CD14-positive monocyte (primary cell): ENCODE results near the gene WDR6. TPM values are rescaled to one million over a fixed set of nuclear protein-coding genes. Genes with fewer than 3 reads are reported as not detected.

Experiments used
- DNase-seq, 3 donors: peaks; one replicate each; pipeline ENCODE4 v3.0.0-alpha.2; 2011 to 2022
- H2AFZ ChIP-seq: 2 replicates; pipeline ENCODE4 v1.6.0; 2012; ENCODE audit warnings: mild to moderate bottlenecking, low read depth, low read length, inconsistent platforms; ENCODE audit not compliant: insufficient read depth, poor library complexity, severe bottlenecking
- H3K27ac ChIP-seq, 2 donors: 1 replicate in 1 of 2; 2 replicates in 1 of 2; pipeline ENCODE4 v1.5.1; 2012 to 2013; ENCODE audit warnings: low read length in 2 of 2, control low read depth in 1 of 2, inconsistent platforms in 1 of 2, low read depth in 1 of 2, mild to moderate bottlenecking in 1 of 2
- H3K27me3 ChIP-seq, 2 donors: one replicate each; pipeline versions ENCODE4 v1.6.0 to v1.6.1; 2011 to 2013; ENCODE audit warnings: low read length in 2 of 2; ENCODE audit not compliant: control insufficient read depth in 2 of 2, insufficient read depth in 2 of 2
- H3K36me3 ChIP-seq, 2 donors: replicated peaks in 1 of 2; 1 replicate in 1 of 2; 2 replicates in 1 of 2; pipeline versions ENCODE4 v1.5.1 to v1.6.1; 2012 to 2013; ENCODE audit warnings: low read length in 2 of 2, control low read depth in 1 of 2, inconsistent platforms in 1 of 2, mild to moderate bottlenecking in 1 of 2; ENCODE audit not compliant: insufficient read depth in 2 of 2, control insufficient read depth in 1 of 2
- H3K4me1 ChIP-seq, 2 donors: 1 replicate in 1 of 2; 2 replicates in 1 of 2; pipeline versions ENCODE4 v1.5.1 to v1.6.1; 2012 to 2013; ENCODE audit warnings: low read length in 2 of 2, control low read depth in 1 of 2, inconsistent platforms in 1 of 2, mild to moderate bottlenecking in 1 of 2, moderate library complexity in 1 of 2; ENCODE audit not compliant: insufficient read depth in 2 of 2, control insufficient read depth in 1 of 2
- H3K4me2 ChIP-seq: replicated peaks from 2 replicates; pipeline ENCODE3; 2012; ENCODE audit warnings: low read length, moderate library complexity, mild to moderate bottlenecking; ENCODE audit not compliant: poor library complexity, severe bottlenecking; ENCODE audit errors: extremely low read depth
- H3K4me3 ChIP-seq, 3 experiments: fragments of 200-600 bp in 1 of 3; sonication (generic) in 1 of 3; replicated peaks in 1 of 3; 1 replicate in 2 of 3; 2 replicates in 1 of 3; pipeline ENCODE4 v1.5.1; 2011 to 2013; ENCODE audit warnings: low read length in 3 of 3, mild to moderate bottlenecking in 3 of 3, control low read depth in 2 of 3, low read depth in 2 of 3, inconsistent platforms in 1 of 3, moderate library complexity in 1 of 3
- H3K79me2 ChIP-seq: 2 replicates; pipeline ENCODE4 v1.6.0; 2012; ENCODE audit warnings: mild to moderate bottlenecking, control low read depth, inconsistent platforms, low read length, moderate library complexity; ENCODE audit not compliant: insufficient read depth
- H3K9ac ChIP-seq: 2 replicates; pipeline ENCODE4 v1.6.0; 2017; ENCODE audit warnings: low read length, mild to moderate bottlenecking; ENCODE audit not compliant: insufficient read depth, poor library complexity, severe bottlenecking
- H3K9me3 ChIP-seq, 2 donors: replicated peaks in 1 of 2; 1 replicate in 1 of 2; 2 replicates in 1 of 2; pipeline versions ENCODE4 v1.5.1 to v1.6.1; 2012 to 2013; ENCODE audit warnings: low read length in 2 of 2, control low read depth in 1 of 2; ENCODE audit not compliant: control insufficient read depth in 1 of 2, insufficient read depth in 1 of 2
- H4K20me1 ChIP-seq: 2 replicates; pipeline ENCODE4 v1.6.0; 2012; ENCODE audit warnings: mild to moderate bottlenecking, low read length, control low read depth, moderate library complexity; ENCODE audit not compliant: insufficient read depth
- H3K27ac Mint-ChIP-seq, 7 donors: one replicate each; pipeline ENCODE4 v1.8.0; 2020; ENCODE audit warnings: mild to moderate bottlenecking in 7 of 7, mixed read lengths in 7 of 7, moderate library complexity in 6 of 7, inconsistent platforms in 2 of 7
- H3K27me3 Mint-ChIP-seq, 3 donors: one replicate each; pipeline ENCODE4 v1.8.0; 2021 to 2022; ENCODE audit warnings: low read depth in 3 of 3, mild to moderate bottlenecking in 3 of 3, mixed read lengths in 3 of 3, moderate library complexity in 3 of 3, inconsistent platforms in 1 of 3
- H3K36me3 Mint-ChIP-seq, 2 donors: one replicate each; pipeline ENCODE4 v1.8.0; 2020; ENCODE audit warnings: mixed read lengths in 2 of 2, inconsistent platforms in 1 of 2, mild to moderate bottlenecking in 1 of 2
- H3K4me1 Mint-ChIP-seq: one replicate; pipeline ENCODE4 v1.8.0; 2020; ENCODE audit warnings: mild to moderate bottlenecking, mixed read lengths
- H3K4me3 Mint-ChIP-seq, 2 donors: one replicate each; pipeline ENCODE4 v1.8.0; 2020; ENCODE audit warnings: mild to moderate bottlenecking in 2 of 2, mixed read lengths in 2 of 2, moderate library complexity in 1 of 2
- H3K9me3 Mint-ChIP-seq, 7 donors: one replicate each; pipeline ENCODE4 v1.8.0; 2020 to 2022; ENCODE audit warnings: mixed read lengths in 7 of 7, mild to moderate bottlenecking in 6 of 7, moderate library complexity in 6 of 7, inconsistent platforms in 2 of 7
- CTCF ChIP-seq: fragments of 200-600 bp; IDR thresholded peaks from one replicate; pipeline ENCODE4 v1.8.0; 2022; ENCODE audit warnings: antibody characterized with exemption, mild to moderate bottlenecking
- WGBS: methylation state at CpG from one replicate; pipeline ENCODE4 v1.1.5; 2013; ENCODE audit warnings: missing lambda C conversion rate; ENCODE audit not compliant: insufficient coverage; 5-methylcytosine and 5-hydroxymethylcytosine counted together
- intact Hi-C, 2 donors: fragments of 100-400 bp; cut with micrococcal nuclease; formaldehyde crosslinking; loops; one replicate each; pipeline versions ENCODE4 v1.15.0 to v1.15.1; 2023
- polyA plus RNA-seq, 3 donors: library from polyadenylated mRNA; depleted of rRNA in 1 of 3; unstranded in 2 of 3; stranded (reverse) in 1 of 3; fragments of 300-500 nt in 2 of 3; fragments of >200 nt in 1 of 3; fragmentation: Illumina TruSeq in 2 of 3; gene quantifications; 1 replicate in 2 of 3; 2 replicates in 1 of 3; pipeline ENCODE4 v1.2.3, GENCODE V29; 2012 to 2021

WDR6 gene
- polyA plus RNA-seq, 3 donors, result 30.6 to 103 (median 46.3) TPM

GRCh38 chr3:49009396-49009795 is 2.2 kb downstream of the WDR6 start:
- Mint-ChIP-seq H3K4me3 (no peak overlapping the region), H3K9me3 (no peaks in the 10 kb centered on the region), H3K4me1 (peaks cover 23% of the 10 kb centered on the region), H3K27ac (no peak overlapping the region), H3K27me3 (peaks cover 0 to 1% (median 0%) of the 10 kb centered on the region in 3 donors), H3K36me3 (peaks cover 11 to 39% of the 10 kb centered on the region in 2 donors)
- Histone ChIP-seq H3K9me3 (no peaks in the 10 kb centered on the region), H3K27ac (no peak overlapping the region), H3K9ac (no peak overlapping the region), H3K79me2 (peaks cover 44% of the 10 kb centered on the region), H3K4me3 (no peak overlapping the region), H3K4me1 (peaks cover 20 to 34% of the 10 kb centered on the region in 2 donors), H3K36me3 (peaks cover 23 to 32% of the 10 kb centered on the region in 2 donors), H4K20me1 (peaks cover 40% of the 10 kb centered on the region), H3K27me3 (no peaks in the 10 kb centered on the region), H2AFZ (no peak overlapping the region), H3K4me2 (no peak overlapping the region)
- no peak for DNase-seq
- no peak for TF ChIP-seq CTCF
- 50% methylated on average over 1 of the region's 3 CpGs for WGBS
- intact Hi-C loops, result no loop called here

GRCh38 chr3:49012441-49013017 is 5.3 kb downstream of the WDR6 start:
- WGBS, result 98% methylated on average over 14 of the region's 17 CpGs
- intact Hi-C loops, result no loop called here
- Histone ChIP-seq H3K9me3 (no peaks in the 10 kb centered on the region), H2AFZ (no peak overlapping the region), H3K4me1 (peaks cover 14 to 23% of the 10 kb centered on the region in 2 donors), H3K27ac (no peak overlapping the region), H3K4me2 (no peak overlapping the region), H3K79me2 (peaks cover 44% of the 10 kb centered on the region), H3K4me3 (no peak overlapping the region), H4K20me1 (peaks cover 52% of the 10 kb centered on the region), H3K27me3 (no peaks in the 10 kb centered on the region), H3K9ac (no peak overlapping the region), H3K36me3 (peaks cover 41 to 55% of the 10 kb centered on the region in 2 donors)
- H3K4me1 Mint-ChIP-seq, result peaks cover 18% of the 10 kb centered on the region
- no peak for DNase-seq
- peaks cover 28 to 59% of the 10 kb centered on the region in 2 donors for H3K36me3 Mint-ChIP-seq
- H3K27ac Mint-ChIP-seq, result peak overlapping the region in 1 of 7 donors; percentile 16
- no peak for TF ChIP-seq CTCF
- H3K27me3 Mint-ChIP-seq, result peaks cover 0 to 1% (median 0%) of the 10 kb centered on the region in 3 donors
- no peaks in the 10 kb centered on the region for H3K9me3 Mint-ChIP-seq
- H3K4me3 Mint-ChIP-seq, result no peak overlapping the region
